ENCODE measurements around the gene SSX3. TPM values are rescaled to one million over a fixed set of nuclear protein-coding genes. Genes with fewer than 3 reads are reported as not detected.
"Not testable (repeated sequence)": the region's sequence is repeated elsewhere in the genome, so short reads cannot be mapped to it uniquely, and the experiment has no call there.

SSX3 gene
- not detected for total RNA-seq
- long read RNA-seq, result 0 reads

- DNase-seq (ENCODE audit: missing footprints); ATAC-seq; intact Hi-C loops (cut with DNase I): not testable (repeated sequence)
Observed at GRCh38 chrX:48356315-48357094, at the start of gene SSX3. Gene SSX3, minus strand, starts transcription at chrX:48356703. Its CDS starts 1,454 bp downstream, at chrX:48355249.

- ATAC-seq; intact Hi-C loops (cut with DNase I); DNase-seq (ENCODE audit: missing footprints): not testable (repeated sequence)
Observed at GRCh38 chrX:48397825-48398224, 41.3 kb upstream of the SSX3 start.

- intact Hi-C loops (cut with DNase I); ATAC-seq; DNase-seq (ENCODE audit: missing footprints): not testable (repeated sequence)
Observed at GRCh38 chrX:48396931-48397330, 40.4 kb upstream of the SSX3 start.

- intact Hi-C loops (cut with DNase I); ATAC-seq: not testable (repeated sequence)
Observed at GRCh38 chrX:48383239-48383638, 26.7 kb upstream of the SSX3 start, which contains the start of gene SSX4. Gene SSX4, plus strand, starts transcription at chrX:48383539. Its CDS starts 515 bp downstream, at chrX:48384054.

GRCh38 chrX:48370408-48370807 lies 13.9 kb upstream of the SSX3 start:
- intact Hi-C loops (cut with DNase I); DNase-seq (ENCODE audit: missing footprints); ATAC-seq: not testable (repeated sequence)

More at GRCh38 chrX:48383239-48383638, 26.7 kb upstream of the SSX3 start, which contains the start of gene SSX4:
- DNase-seq (ENCODE audit: missing footprints), result not testable (repeated sequence)

DNA sequence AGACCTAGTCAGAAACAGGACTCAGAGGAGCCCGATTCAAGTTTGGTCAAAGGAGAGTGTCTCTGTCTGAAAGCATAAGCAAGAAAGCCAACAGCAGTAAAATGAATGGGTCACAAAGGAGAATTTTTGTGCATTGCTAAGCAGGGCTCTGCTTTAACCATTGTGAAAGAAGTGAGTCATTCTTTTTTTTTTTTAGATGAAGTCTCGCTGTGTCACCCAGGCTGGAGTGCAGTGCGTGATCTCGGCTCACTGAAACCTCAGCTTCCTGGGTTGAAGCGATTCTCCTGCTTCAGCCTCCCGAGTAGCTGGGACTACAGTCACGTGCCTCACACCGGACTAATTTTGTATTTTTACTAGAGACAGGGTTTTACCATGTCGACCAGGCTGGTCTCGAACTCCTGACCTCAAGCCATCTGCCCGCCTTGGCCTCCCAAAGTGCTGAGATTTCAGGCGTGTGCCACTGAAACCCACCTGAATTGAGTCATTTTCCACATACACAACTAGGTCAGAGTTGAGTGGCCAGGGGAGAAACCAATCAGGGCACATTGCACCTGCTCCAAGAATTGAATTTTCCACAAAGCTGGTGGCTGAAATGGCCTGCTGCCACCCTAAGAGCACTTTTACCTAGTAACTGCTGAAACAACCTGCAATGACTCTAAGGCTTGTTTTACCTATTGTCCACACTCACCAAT lies 11.4 kb upstream of the SSX3 start:
- intact Hi-C loops (cut with DNase I); DNase-seq (ENCODE audit: missing footprints); ATAC-seq: not testable (repeated sequence)

DNA sequence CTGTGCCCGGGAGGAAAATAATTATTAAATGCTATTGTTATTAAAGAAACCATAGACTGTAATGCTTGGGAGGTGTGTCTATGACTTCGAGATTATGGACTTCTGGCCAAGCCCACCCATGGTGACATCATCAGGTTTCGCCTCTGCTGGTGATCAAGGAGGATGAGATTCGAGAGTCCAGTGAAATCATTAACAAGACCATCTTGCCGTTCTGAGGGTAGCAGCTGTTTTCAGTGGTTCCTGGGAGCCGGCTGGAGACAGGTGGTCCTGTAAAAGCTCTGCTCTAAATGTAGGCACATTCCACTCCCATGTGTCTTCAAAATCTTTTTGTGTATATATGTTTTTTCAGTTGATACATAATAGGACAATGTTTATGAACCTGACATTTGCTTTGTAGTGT lies 2.8 kb upstream of the SSX3 start:
- intact Hi-C loops (cut with DNase I); ATAC-seq; DNase-seq (ENCODE audit: missing footprints): not testable (repeated sequence)

- DNase-seq (ENCODE audit: missing footprints), result no peak
- ATAC-seq, result no peak
- intact Hi-C loops (cut with DNase I), result no loop called here
Observed at GRCh38 chrX:48357681-48358080, 1.2 kb upstream of the SSX3 start.

GRCh38 chrX:48346059-48346458 lies 10.4 kb downstream of the SSX3 start:
- DNase-seq (ENCODE audit: missing footprints); intact Hi-C loops (cut with DNase I); ATAC-seq: not testable (repeated sequence)

DNA sequence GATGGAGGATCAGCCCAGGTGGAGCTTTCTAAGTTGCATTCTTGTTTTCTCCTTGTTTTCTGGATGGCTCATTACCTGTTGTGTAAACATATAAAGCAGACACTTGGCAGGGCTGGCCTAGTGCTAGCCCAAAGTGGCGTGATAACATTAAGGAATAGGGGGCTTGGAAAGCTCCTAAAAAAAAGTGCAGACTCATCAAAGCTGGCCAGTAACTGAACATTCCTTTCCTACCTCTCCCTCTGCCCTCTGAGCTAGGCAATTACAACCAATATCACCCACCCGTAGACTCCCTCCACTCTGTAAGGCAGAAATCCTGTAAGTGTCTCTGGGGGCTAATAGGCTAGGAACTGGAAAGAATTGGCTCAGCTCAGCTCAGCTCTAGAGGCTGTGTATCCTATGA lies 42.5 kb downstream of the SSX3 start:
- DNase-seq (ENCODE audit: missing footprints); intact Hi-C loops (cut with DNase I); ATAC-seq: not testable (repeated sequence)

DNA sequence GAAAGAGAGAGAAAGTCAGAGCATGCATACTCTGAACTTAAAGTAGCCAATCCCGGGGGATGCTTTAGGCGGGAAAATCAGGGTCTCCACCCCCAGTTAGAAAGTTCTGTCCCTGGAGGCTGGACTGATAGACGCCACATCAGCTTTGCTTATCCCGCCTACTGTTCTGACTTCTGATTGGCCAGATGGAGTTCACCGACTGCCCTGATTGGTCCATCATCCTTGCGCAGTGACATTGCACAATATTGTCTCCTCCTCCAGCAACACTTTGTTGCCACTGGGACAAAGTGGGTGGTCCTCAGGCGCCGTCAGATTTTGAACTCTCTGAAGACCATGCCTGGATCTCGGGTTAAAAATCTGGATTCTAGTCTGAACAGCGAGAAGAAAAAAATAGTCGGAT lies 50.3 kb downstream of the SSX3 start:
- DNase-seq (ENCODE audit: missing footprints) (no peak), ATAC-seq (no peak)
- intact Hi-C loops (cut with DNase I), result no loop called here

Other genes starting within 250 kb of the SSX3 start
- not detected for gene SPACA5B, start 226.1 kb downstream of the SSX3 start, total RNA-seq
- not detected for gene SSX5, start 159.9 kb downstream of the SSX3 start, total RNA-seq
- not detected for gene SSX1, start 101.3 kb downstream of the SSX3 start, total RNA-seq
- not detected for gene SSX4, start 26.8 kb upstream of the SSX3 start, total RNA-seq
- not detected for gene SSX4B, start 55.3 kb upstream of the SSX3 start, total RNA-seq
- gene SLC38A5, start 113.6 kb upstream of the SSX3 start, total RNA-seq, result 1.2 TPM
- gene FTSJ1, start 119.5 kb upstream of the SSX3 start, total RNA-seq, result 15.7 TPM
- gene PORCN, start 152.3 kb upstream of the SSX3 start, total RNA-seq, result 13.5 TPM
- 54.1 TPM for gene EBP, start 165.1 kb upstream of the SSX3 start, total RNA-seq
- 20.5 TPM for gene TBC1D25, start 183.0 kb upstream of the SSX3 start, total RNA-seq
- 113 TPM for gene RBM3, start 217.8 kb upstream of the SSX3 start, total RNA-seq
- gene WDR13, start 240.8 kb upstream of the SSX3 start, total RNA-seq, result 170 TPM

Data from Right ventricle myocardium inferior (tissue), 1 donor.